WTC11 (cell line): ENCODE data around the gene KTI12. TPM values are rescaled to one million over a fixed set of nuclear protein-coding genes. Genes with fewer than 3 reads are reported as not detected.

Experiments used
- ATAC-seq: fragments of 200-7000 bp; cut with Tn5 transposase; 2 replicates; pipeline ENCODE4 v1.10.0; 2021; ENCODE audit warnings: mild to moderate bottlenecking, moderate library complexity
- CTCF ChIA-PET: fragments of 300-600 bp; sonication (Branson Sonifier 250); formaldehyde crosslinking; loops from one replicate; lab custom pipeline; 2021; ENCODE audit warnings: antibody characterized with exemption; lab: Charles Lee
- POLR2A ChIA-PET: fragments of 350-600 bp; sonication (Branson Sonifier 250); formaldehyde crosslinking; loops from one replicate; lab custom pipeline; 2021; ENCODE audit warnings: antibody characterized with exemption; lab: Charles Lee
- DNase-seq: peaks from one replicate; pipeline ENCODE4 v3.0.0; 2021; ENCODE audit warnings: low spot score
- H3K27ac Mint-ChIP-seq: 2 replicates; pipeline ENCODE4 v1.8.0; 2021; ENCODE audit warnings: mixed read lengths
- H3K27me3 Mint-ChIP-seq: 2 replicates; pipeline ENCODE4 v1.8.0; 2021; ENCODE audit warnings: low read depth, mild to moderate bottlenecking, moderate library complexity, mixed read lengths
- H3K36me3 Mint-ChIP-seq: 2 replicates; pipeline ENCODE4 v1.8.0; 2021; ENCODE audit warnings: mixed read lengths
- H3K4me1 Mint-ChIP-seq: 2 replicates; pipeline ENCODE4 v1.8.0; 2022; ENCODE audit warnings: mixed read lengths
- H3K4me3 Mint-ChIP-seq: 2 replicates; pipeline ENCODE4 v1.8.0; 2021; ENCODE audit warnings: mild to moderate bottlenecking, moderate library complexity, mixed read lengths
- H3K9me3 Mint-ChIP-seq: 2 replicates; pipeline ENCODE4 v1.8.0; 2021; ENCODE audit warnings: mixed read lengths
- ATF2 ChIP-seq: sonication (generic); formaldehyde crosslinking; IDR thresholded peaks from 2 replicates; pipeline ENCODE4 v1.8.1; 2022; ENCODE audit warnings: low read depth, missing genetic modification reagents, borderline replicate concordance
- ATF3 ChIP-seq: sonication (generic); formaldehyde crosslinking; conservative IDR thresholded peaks from 2 replicates; pipeline ENCODE4 v1.8.1; 2022; ENCODE audit warnings: mild to moderate bottlenecking, missing genetic modification reagents
- CBFB ChIP-seq: sonication (generic); formaldehyde crosslinking; IDR thresholded peaks from 2 replicates; pipeline ENCODE4 v1.8.1; 2022; ENCODE audit warnings: mild to moderate bottlenecking, low read depth, missing genetic modification reagents
- CREB1 ChIP-seq: sonication (generic); formaldehyde crosslinking; IDR thresholded peaks from 2 replicates; pipeline ENCODE4 v1.8.0; 2023; ENCODE audit warnings: mild to moderate bottlenecking, missing genetic modification reagents
- EMX1 ChIP-seq: fragments of 250-450 bp; sonication (Bioruptor Pico); IDR thresholded peaks from 2 replicates; pipeline ENCODE4 v1.8.0; 2021; ENCODE audit warnings: mild to moderate bottlenecking
- FOXJ3 ChIP-seq: sonication (generic); formaldehyde crosslinking; IDR thresholded peaks from 2 replicates; pipeline ENCODE4 v1.9.0; 2021; ENCODE audit warnings: missing genetic modification reagents, mild to moderate bottlenecking, borderline replicate concordance
- FOXP4 ChIP-seq: sonication (generic); formaldehyde crosslinking; IDR thresholded peaks from 2 replicates; pipeline ENCODE4 v1.8.0; 2022; ENCODE audit warnings: mild to moderate bottlenecking, missing genetic modification reagents
- GTF2I ChIP-seq: fragments of 250-450 bp; sonication (Bioruptor Pico); conservative IDR thresholded peaks from 2 replicates; pipeline ENCODE4 v1.4.0; 2021; ENCODE audit warnings: mild to moderate bottlenecking
- IRF2 ChIP-seq: sonication (generic); formaldehyde crosslinking; IDR thresholded peaks from 2 replicates; pipeline ENCODE4 v1.8.0; 2022; ENCODE audit warnings: low read depth, missing genetic modification reagents, borderline replicate concordance
- NFATC4 ChIP-seq: fragments of 250-450 bp; sonication (Bioruptor Pico); IDR thresholded peaks from 2 replicates; pipeline ENCODE4 v1.9.0; 2021; ENCODE audit warnings: mild to moderate bottlenecking
- NFE2L1 ChIP-seq: sonication (generic); formaldehyde crosslinking; IDR thresholded peaks from 2 replicates; pipeline ENCODE4 v1.8.1; 2023; ENCODE audit warnings: missing genetic modification reagents
- NR2C2 ChIP-seq: sonication (generic); formaldehyde crosslinking; IDR thresholded peaks from 2 replicates; pipeline ENCODE4 v1.8.0; 2022; ENCODE audit warnings: mild to moderate bottlenecking, missing genetic modification reagents
- PREB ChIP-seq: sonication (generic); formaldehyde crosslinking; IDR thresholded peaks from 2 replicates; pipeline ENCODE4 v1.8.1; 2022; ENCODE audit warnings: mild to moderate bottlenecking, missing genetic modification reagents, moderate library complexity, borderline replicate concordance
- SMAD4 ChIP-seq: sonication (generic); formaldehyde crosslinking; IDR thresholded peaks from 2 replicates; pipeline ENCODE4 v1.8.0; 2022; ENCODE audit warnings: mild to moderate bottlenecking, missing genetic modification reagents
- STAT6 ChIP-seq: sonication (generic); formaldehyde crosslinking; conservative IDR thresholded peaks from 2 replicates; pipeline ENCODE4 v1.8.1; 2023; ENCODE audit warnings: mild to moderate bottlenecking, low read depth, missing genetic modification reagents, moderate library complexity
- TEAD1 ChIP-seq: sonication (generic); formaldehyde crosslinking; IDR thresholded peaks from 2 replicates; pipeline ENCODE4 v1.8.0; 2022; ENCODE audit warnings: mild to moderate bottlenecking, missing genetic modification reagents
- TEAD4 ChIP-seq: sonication (generic); formaldehyde crosslinking; IDR thresholded peaks from 2 replicates; pipeline ENCODE4 v1.8.0; 2022; ENCODE audit warnings: mild to moderate bottlenecking, missing genetic modification reagents
- USF2 ChIP-seq: sonication (generic); formaldehyde crosslinking; IDR thresholded peaks from 2 replicates; pipeline ENCODE4 v1.8.1; 2023; ENCODE audit warnings: mild to moderate bottlenecking, missing genetic modification reagents, moderate library complexity
- ZBTB43 ChIP-seq: sonication (generic); formaldehyde crosslinking; IDR thresholded peaks from 2 replicates; pipeline ENCODE4 v1.8.1; 2023; ENCODE audit warnings: mild to moderate bottlenecking, missing genetic modification reagents
- ZNF396 ChIP-seq: fragments of 250-450 bp; sonication (Bioruptor Pico); IDR thresholded peaks from 2 replicates; pipeline ENCODE4 v1.8.0; 2021; ENCODE audit warnings: mild to moderate bottlenecking, moderate library complexity, borderline replicate concordance
- ZNF425 ChIP-seq: fragments of 250-450 bp; sonication (Bioruptor Pico); conservative IDR thresholded peaks from 2 replicates; pipeline ENCODE4 v1.9.0; 2021; ENCODE audit warnings: mild to moderate bottlenecking
- total RNA-seq: library from RNA; stranded (reverse); gene quantifications from 3 replicates; pipeline ENCODE4 v1.2.3, GENCODE V29; 2021

KTI12 gene
- total RNA-seq, 1 experiment from 2014 or later, result 10.1 TPM

GRCh38 chr1:52059321-52059720 is 25.7 kb upstream of the KTI12 start:
- Mint-ChIP-seq H3K27ac (peak overlapping the region; percentile 88), H3K36me3 (peaks cover 42% of the 10 kb centered on the region), H3K27me3 (no peaks in the 10 kb centered on the region), H3K4me3 (no peak overlapping the region; the same call in 1 of the 2 replicates), H3K9me3 (no peaks in the 10 kb centered on the region), H3K4me1 (peaks cover 20% of the 10 kb centered on the region)
- ATAC-seq (no peak), DNase-seq (no peak)
- no peak for TF ChIP-seq FOXP4 (CRISPR knock-in tag)
- no peak for TF ChIP-seq GTF2I (CRISPR knock-in tag)
- no peak for TF ChIP-seq NFATC4 (CRISPR knock-in tag)
- no peak for TF ChIP-seq ZNF396 (CRISPR knock-in tag)
- no peak for TF ChIP-seq STAT6 (CRISPR knock-in tag)
- no peak for TF ChIP-seq EMX1 (CRISPR knock-in tag)
- no peak for TF ChIP-seq TEAD4 (CRISPR knock-in tag)
- no peak for TF ChIP-seq NR2C2 (CRISPR knock-in tag)
- CTCF ChIA-PET, result no interaction called here
- POLR2A ChIA-PET, result no interaction called here

GRCh38 chr1:52057876-52058415 is 24.3 kb upstream of the KTI12 start:
- Mint-ChIP-seq H3K36me3 (peaks cover 31% of the 10 kb centered on the region), H3K4me1 (peaks cover 28% of the 10 kb centered on the region), H3K27me3 (no peaks in the 10 kb centered on the region), H3K27ac (peak overlapping the region; percentile 99), H3K9me3 (no peaks in the 10 kb centered on the region), H3K4me3 (peak overlapping the region; percentile 97)
- no peak for ATAC-seq
- ChIA-PET POLR2A (no interaction called here), CTCF (no interaction called here)
- no peak for DNase-seq
- TF ChIP-seq CREB1 (CRISPR knock-in tag) (no peak), FOXJ3 (CRISPR knock-in tag) (no peak), IRF2 (CRISPR knock-in tag) (no peak), TEAD4 (CRISPR knock-in tag) (no peak), USF2 (CRISPR knock-in tag) (no peak), NFE2L1 (CRISPR knock-in tag) (no peak), ATF2 (CRISPR knock-in tag) (no peak), TEAD1 (CRISPR knock-in tag) (no peak), SMAD4 (no peak), GTF2I (CRISPR knock-in tag) (no peak), ZBTB43 (CRISPR knock-in tag) (no peak), PREB (no peak), ZNF425 (no peak), ATF3 (CRISPR knock-in tag) (no peak), CBFB (CRISPR knock-in tag) (no peak)
